ENCODE measurements around the gene BDH2.

BDH2 gene

DNA sequence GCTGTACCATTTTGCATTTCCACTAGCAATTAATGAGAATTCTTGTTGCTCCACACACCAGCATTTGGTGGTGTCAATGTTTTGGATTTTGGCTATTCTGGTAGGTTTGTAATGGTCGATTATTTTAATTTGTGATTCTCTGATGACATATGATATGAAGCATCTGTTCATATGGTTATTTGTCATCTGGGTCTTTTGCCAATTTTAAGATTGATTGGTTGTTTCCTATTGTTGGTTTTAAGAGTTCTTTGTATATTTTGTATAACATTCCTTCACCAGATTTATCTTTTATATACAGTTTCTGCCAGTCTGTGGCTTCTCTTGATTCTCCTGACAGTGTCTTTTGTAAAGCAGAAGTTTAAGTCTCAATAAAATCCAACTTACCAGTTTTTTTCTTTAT, 18.5 kb upstream of the BDH2 start:
- TF ChIP-seq, protein P1, sequence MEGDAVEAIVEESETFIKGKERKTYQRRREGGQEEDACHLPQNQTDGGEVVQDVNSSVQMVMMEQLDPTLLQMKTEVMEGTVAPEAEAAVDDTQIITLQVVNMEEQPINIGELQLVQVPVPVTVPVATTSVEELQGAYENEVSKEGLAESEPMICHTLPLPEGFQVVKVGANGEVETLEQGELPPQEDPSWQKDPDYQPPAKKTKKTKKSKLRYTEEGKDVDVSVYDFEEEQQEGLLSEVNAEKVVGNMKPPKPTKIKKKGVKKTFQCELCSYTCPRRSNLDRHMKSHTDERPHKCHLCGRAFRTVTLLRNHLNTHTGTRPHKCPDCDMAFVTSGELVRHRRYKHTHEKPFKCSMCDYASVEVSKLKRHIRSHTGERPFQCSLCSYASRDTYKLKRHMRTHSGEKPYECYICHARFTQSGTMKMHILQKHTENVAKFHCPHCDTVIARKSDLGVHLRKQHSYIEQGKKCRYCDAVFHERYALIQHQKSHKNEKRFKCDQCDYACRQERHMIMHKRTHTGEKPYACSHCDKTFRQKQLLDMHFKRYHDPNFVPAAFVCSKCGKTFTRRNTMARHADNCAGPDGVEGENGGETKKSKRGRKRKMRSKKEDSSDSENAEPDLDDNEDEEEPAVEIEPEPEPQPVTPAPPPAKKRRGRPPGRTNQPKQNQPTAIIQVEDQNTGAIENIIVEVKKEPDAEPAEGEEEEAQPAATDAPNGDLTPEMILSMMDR (IDR thresholded peaks at IDR 0.05; ENCODE audit: low read depth, low read length): no peak
- DNase-seq (ENCODE audit: extremely low read depth, low read depth): no peak

DNA sequence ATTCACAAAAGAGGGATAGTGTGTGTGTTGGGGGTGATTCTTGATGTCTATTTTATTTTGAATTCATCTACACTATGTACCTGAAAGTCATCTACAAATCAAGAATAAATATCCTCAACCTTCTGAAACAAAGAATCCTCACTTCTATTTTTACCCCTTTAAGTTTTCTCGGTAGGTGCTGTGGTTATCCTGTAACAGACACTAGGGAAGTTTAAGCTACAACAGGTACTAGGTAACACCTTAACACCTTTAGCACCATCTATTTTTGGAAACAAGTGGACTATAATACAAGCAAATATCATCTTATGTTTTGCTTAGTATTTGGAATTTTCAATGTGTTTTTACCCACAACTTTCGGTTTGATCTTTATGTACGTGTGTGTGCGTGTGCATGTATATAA, 12.0 kb upstream of the BDH2 start:
- TF ChIP-seq, protein P1 (IDR thresholded peaks at IDR 0.05; ENCODE audit: low read depth, low read length): no peak
- no peak for DNase-seq (ENCODE audit: extremely low read depth, low read depth)

DNA sequence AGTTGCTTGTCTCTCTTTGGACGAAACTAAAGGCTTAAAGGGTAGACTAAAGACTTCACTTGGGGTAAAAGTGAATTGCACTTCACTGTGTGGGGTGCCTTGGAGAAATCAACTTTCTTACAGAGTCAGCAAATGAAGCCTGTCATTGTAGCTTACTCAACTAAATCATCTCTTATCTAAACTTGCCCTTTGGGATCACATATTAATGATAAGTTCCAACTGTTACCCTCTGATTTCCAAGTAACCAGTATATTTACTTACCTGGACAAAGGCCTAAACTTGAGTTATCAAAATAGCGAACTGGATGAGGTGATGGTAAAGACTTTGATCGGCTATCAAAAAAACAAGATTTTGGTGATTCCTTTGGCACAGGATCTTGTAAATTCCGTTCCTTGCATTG, 8.9 kb upstream of the BDH2 start:
- TF ChIP-seq, protein P1 (IDR thresholded peaks at IDR 0.05; ENCODE audit: low read depth, low read length): no peak
- no peak for DNase-seq (ENCODE audit: extremely low read depth, low read depth)

DNA sequence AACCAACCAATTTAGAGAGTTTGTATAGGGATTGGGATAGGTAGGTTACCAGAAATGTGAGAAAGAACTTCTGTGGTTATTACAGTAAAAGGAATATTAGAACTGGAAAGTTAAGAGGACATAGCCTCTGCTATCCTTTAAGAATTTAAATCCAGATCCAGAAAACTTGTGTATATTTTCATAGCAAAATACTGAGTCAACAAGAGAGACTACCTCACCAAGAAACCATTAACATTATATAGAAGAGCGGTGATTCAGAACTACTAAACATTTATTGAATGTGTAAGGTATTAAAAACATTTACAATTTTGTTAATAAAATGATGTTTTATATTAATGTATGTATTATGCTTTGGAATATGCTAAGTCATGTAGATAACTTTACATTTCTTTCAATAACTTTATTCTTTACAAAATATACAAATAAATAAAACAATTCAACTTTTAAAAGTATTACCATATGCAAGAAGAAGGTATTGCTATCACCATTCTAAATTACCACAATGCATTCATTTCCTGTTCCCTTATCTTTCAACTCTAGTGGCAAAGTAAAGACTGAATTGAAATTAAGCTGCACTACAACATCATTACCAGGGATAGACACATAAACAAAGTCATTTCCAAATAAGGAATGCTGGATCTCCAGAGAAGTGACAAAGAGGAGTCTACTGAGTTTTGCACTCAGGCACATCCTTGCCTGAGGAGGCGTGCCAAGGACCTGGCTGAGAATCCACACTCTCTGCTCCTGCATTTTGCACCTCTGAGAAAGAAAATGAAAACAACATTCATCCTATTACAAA, 6.1 kb upstream of the BDH2 start:
- no peak for DNase-seq (ENCODE audit: extremely low read depth, low read depth)
- TF ChIP-seq, protein P1 (IDR thresholded peaks at IDR 0.05; ENCODE audit: low read depth, low read length): no peak

DNA sequence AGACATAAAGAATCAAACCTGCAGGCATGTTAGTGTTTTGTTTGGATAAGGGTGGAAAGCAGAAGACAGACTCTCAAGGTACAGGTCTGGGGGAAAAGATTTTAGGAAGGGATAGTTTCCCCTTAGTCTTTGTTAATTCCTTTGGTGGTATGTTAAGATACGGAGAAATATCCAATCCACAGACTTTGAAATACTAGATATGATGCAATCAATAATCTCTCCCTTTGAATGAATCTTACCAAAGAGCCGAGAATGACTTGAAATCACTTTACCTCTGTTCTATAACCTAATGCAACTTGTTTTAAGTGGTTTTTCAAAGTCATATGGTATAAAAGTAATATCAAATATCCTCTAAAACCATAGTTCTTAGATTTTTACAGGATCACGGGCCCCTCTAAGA, 5.3 kb upstream of the BDH2 start:
- DNase-seq (ENCODE audit: extremely low read depth, low read depth): no peak
- TF ChIP-seq, protein P1 (IDR thresholded peaks at IDR 0.05; ENCODE audit: low read depth, low read length): no peak

DNA sequence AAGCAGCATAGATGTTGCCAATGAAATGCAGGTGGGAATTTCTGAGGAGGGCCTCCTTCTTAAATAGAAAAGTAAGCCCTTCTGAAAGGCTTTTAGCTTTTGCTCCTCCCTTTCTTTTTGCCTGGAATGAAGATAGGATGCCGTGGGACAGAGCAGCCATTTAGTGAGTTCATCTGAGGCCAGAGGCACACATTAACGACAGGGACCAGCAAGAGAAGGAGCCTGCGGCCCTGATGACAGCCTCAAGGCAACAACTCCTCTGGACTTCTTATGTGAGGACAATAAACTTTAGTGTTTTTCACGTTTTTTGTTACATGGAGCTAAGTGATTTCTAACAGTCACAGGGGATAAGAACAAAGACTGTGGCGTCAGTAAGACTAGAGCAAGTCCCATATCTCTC, 1.1 kb upstream of the BDH2 start:
- no peak for DNase-seq (ENCODE audit: extremely low read depth, low read depth)
- TF ChIP-seq, protein P1 (IDR thresholded peaks at IDR 0.05; ENCODE audit: low read depth, low read length): no peak

DNA sequence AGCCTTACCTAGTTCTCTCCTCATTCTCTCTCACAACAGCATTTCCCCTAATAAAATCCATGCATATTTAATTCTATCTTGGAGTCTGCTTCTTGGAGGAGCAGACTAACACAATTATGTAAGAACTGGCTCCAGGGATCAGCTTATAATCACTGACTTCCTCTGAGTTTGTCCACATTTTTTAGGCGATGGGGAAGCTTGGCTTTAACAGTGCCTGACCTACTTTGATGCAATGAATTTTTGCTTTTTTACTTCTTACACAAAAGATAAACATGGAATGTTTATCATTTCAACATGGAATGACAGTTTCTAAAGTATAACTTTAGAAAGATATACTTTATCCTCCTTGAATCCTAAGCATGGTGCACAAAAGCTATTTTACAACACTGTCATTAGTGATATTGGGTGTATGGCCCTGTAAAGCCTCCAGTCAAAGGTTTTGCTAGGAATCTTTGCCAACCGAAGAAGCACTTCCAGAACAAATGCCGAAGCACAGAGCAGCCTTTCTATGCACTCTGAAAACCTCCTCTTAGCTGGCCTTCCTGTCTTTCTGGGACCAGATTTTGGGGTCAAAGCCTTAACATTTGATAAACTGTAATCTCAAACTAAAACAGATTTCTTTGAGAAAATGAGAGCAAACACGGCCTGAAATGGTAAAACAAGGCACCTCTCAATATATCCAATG, 736 bp downstream of the BDH2 start:
- DNase-seq (ENCODE audit: extremely low read depth, low read depth): no peak
- TF ChIP-seq, protein P1 (IDR thresholded peaks at IDR 0.05; ENCODE audit: low read depth, low read length): no peak
